GM21786 (cell line): ENCODE results near the gene INPP5D.

Experiments used
- ATAC-seq: cut with Tn5 transposase; IDR thresholded peaks from one replicate; pipeline ENCODE4 v1.9.1; 2021; ENCODE audit not compliant: unreplicated experiment

Gene INPP5D

DNA sequence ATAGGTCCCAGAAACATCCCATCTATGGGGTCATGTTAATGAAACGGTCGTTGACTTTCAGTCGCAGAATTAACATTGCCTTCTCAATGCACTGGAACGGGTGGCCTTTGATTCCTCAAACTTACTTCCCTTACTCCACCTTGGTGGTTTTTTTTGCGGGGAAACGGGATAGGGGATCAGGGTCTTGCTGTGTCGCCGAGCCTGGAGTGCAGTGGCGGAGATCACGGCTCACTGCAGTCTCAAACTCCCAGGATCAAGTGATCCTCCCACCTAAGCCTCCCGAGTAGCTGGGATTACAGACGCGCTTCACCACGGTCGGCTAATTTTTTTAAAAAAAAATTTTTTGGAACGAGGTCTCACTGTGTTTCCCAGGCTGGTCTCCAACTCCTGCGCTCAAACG, 192.1 kb downstream of the INPP5D start:
- ATAC-seq: no peak

DNA sequence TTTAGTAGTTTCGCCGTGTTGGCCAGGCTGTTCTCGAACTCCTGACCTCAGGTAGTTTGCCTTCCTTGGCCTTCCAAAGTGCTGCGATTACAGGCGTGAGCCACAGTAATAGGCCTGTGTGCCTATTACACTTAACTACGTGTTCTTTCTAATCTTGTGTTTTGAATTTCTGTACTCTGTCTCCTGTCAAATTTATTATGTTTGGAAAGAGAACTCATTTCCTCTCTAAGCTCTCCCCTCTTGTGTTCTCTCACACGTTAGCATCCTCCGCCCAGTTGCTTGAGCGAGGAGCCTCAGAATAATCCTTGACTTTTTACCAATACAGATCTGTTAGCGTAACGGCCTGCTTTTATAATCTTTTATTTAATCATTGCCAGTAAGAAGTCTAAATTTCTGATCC, 195.0 kb downstream of the INPP5D start:
- no peak for ATAC-seq

- no peak for ATAC-seq
These were observed 195.9 kb downstream of the INPP5D start for GRCh38 chr2:233256048-233256447.
